ENCODE results near the gene PRKN.

PRKN gene

GRCh38 chr6:162070639-162071038, 656.9 kb downstream of the PRKN start:
- Histone ChIP-seq H3K9me3 (ENCODE audit: control insufficient read depth in 1 of 2, low read length in 2 of 2) (peaks cover 5% of the 10 kb centered on the region in 2 donors), H3K36me3 (ENCODE audit: control insufficient read depth in 1 of 2, insufficient read depth in 2 of 2, low read length in 2 of 2) (no peaks in the 10 kb centered on the region), H3K4me3 (ENCODE audit: low read depth in 1 of 2, low read length in 2 of 2) (no peak overlapping the region), H3K4me1 (ENCODE audit: control insufficient read depth in 1 of 2, insufficient read depth in 2 of 2, low read length in 2 of 2) (no peaks in the 10 kb centered on the region), H3K27me3 (ENCODE audit: low read depth, low read length) (no peaks in the 10 kb centered on the region), H3K27ac (ENCODE audit: low read length) (no peak overlapping the region)

DNA sequence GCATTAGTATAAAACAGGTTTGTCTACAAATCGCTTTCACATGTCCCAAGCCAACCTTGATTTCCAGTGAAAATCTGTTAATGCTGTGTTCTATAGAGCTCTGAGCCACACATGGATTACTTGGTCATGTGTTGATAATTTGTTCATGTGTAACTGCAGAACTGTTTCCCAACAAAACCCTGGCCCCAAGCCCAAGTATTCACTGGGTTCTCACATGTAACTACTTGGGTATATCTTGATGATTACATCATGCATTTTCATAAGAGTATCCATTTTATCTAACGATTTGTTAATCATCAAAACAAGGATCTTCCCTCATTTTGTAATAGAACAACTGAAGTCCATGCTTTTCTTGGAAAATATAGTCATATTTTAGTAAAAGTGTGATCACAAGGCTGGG, 657.6 kb downstream of the PRKN start:
- no peaks in the 10 kb centered on the region for H3K4me1 ChIP-seq (ENCODE audit: control insufficient read depth in 1 of 2, insufficient read depth in 2 of 2, low read length in 2 of 2)
- H3K27ac ChIP-seq (ENCODE audit: low read length) = no peak overlapping the region
- peaks cover 5% of the 10 kb centered on the region in 2 donors for H3K9me3 ChIP-seq (ENCODE audit: control insufficient read depth in 1 of 2, low read length in 2 of 2)
- no peaks in the 10 kb centered on the region for H3K27me3 ChIP-seq (ENCODE audit: low read depth, low read length)
- H3K4me3 ChIP-seq (ENCODE audit: low read depth in 1 of 2, low read length in 2 of 2) = no peak overlapping the region
- no peaks in the 10 kb centered on the region for H3K36me3 ChIP-seq (ENCODE audit: control insufficient read depth in 1 of 2, insufficient read depth in 2 of 2, low read length in 2 of 2)

DNA sequence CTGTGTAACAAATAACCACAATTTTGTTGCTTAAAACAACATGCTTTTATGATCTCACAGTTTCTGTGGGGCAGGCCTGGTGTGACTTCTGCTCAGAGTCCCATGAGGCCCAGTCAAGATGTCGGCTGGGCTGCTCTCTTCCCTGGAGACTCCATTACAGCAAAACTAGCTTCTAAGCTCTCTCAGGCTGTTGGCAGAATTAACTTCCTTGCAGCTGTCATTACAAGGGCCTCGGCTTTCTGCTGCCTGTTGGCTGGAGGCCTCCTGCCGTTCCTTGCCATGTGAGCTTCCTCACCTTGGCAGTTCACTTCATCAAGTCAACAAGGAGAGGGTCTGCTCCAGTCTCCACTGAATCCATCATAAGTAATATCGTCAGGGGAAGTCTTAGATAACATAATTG, 659.2 kb downstream of the PRKN start:
- no peak overlapping the region for H3K27ac ChIP-seq (ENCODE audit: low read length)
- H3K4me1 ChIP-seq (ENCODE audit: control insufficient read depth in 1 of 2, insufficient read depth in 2 of 2, low read length in 2 of 2) = no peaks in the 10 kb centered on the region
- H3K9me3 ChIP-seq (ENCODE audit: control insufficient read depth in 1 of 2, low read length in 2 of 2) = peaks cover 5% of the 10 kb centered on the region in 2 donors
- no peak overlapping the region for H3K4me3 ChIP-seq (ENCODE audit: low read depth in 1 of 2, low read length in 2 of 2)
- no peaks in the 10 kb centered on the region for H3K36me3 ChIP-seq (ENCODE audit: control insufficient read depth in 1 of 2, insufficient read depth in 2 of 2, low read length in 2 of 2)
- no peaks in the 10 kb centered on the region for H3K27me3 ChIP-seq (ENCODE audit: low read depth, low read length)

- Histone ChIP-seq H3K4me1 (ENCODE audit: control insufficient read depth in 1 of 2, insufficient read depth in 2 of 2, low read length in 2 of 2) (peaks cover 0 to 8% of the 10 kb centered on the region in 2 donors), H3K36me3 (ENCODE audit: control insufficient read depth in 1 of 2, insufficient read depth in 2 of 2, low read length in 2 of 2) (no peaks in the 10 kb centered on the region), H3K27ac (ENCODE audit: low read length) (no peak overlapping the region), H3K4me3 (ENCODE audit: low read depth in 1 of 2, low read length in 2 of 2) (no peak overlapping the region), H3K9me3 (ENCODE audit: control insufficient read depth in 1 of 2, low read length in 2 of 2) (peaks cover 5% of the 10 kb centered on the region in 2 donors), H3K27me3 (ENCODE audit: low read depth, low read length) (no peaks in the 10 kb centered on the region)
These were observed 663.9 kb downstream of the PRKN start for GRCh38 chr6:162063666-162064065.

DNA sequence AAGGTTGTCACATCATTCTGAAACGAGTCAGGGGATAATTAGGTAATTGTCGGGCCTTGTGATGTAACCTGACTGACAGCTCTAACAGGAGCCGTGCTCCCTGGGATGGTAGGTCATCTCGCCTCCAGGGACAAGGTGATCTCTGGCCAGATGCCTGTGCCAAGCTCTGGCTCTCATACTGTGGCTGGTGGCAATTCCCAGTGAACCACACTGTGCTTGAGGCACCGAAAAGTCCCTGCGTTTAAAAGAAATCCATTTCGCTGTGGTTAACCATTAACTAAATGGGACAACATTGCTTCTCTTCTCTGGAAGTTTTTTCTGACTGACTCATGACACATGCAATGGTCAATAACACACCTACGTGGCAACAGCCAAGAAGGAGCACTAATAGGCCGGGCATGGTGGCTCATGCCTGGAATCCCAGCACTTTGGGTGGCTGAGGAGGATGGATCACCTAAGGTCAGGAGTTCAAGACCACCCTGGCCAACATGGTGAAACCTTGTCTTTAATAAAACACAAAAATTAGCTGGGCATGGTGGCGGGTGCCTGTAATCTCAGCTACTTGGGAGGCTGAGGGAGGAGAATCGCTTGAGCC, 669.2 kb downstream of the PRKN start:
- H3K36me3 ChIP-seq (ENCODE audit: control insufficient read depth in 1 of 2, insufficient read depth in 2 of 2, low read length in 2 of 2) = no peaks in the 10 kb centered on the region
- no peaks in the 10 kb centered on the region for H3K9me3 ChIP-seq (ENCODE audit: control insufficient read depth in 1 of 2, low read length in 2 of 2)
- H3K27ac ChIP-seq (ENCODE audit: low read length) = no peak overlapping the region
- no peaks in the 10 kb centered on the region for H3K27me3 ChIP-seq (ENCODE audit: low read depth, low read length)
- peaks cover 0 to 8% of the 10 kb centered on the region in 2 donors for H3K4me1 ChIP-seq (ENCODE audit: control insufficient read depth in 1 of 2, insufficient read depth in 2 of 2, low read length in 2 of 2)
- no peak overlapping the region for H3K4me3 ChIP-seq (ENCODE audit: low read depth in 1 of 2, low read length in 2 of 2)

GRCh38 chr6:162056745-162057144, 670.8 kb downstream of the PRKN start:
- Histone ChIP-seq H3K9me3 (ENCODE audit: control insufficient read depth in 1 of 2, low read length in 2 of 2) (no peaks in the 10 kb centered on the region), H3K27me3 (ENCODE audit: low read depth, low read length) (no peaks in the 10 kb centered on the region), H3K4me1 (ENCODE audit: control insufficient read depth in 1 of 2, insufficient read depth in 2 of 2, low read length in 2 of 2) (no peaks in the 10 kb centered on the region), H3K27ac (ENCODE audit: low read length) (no peak overlapping the region), H3K4me3 (ENCODE audit: low read depth in 1 of 2, low read length in 2 of 2) (peak overlapping the region; percentile 4 to 30), H3K36me3 (ENCODE audit: control insufficient read depth in 1 of 2, insufficient read depth in 2 of 2, low read length in 2 of 2) (no peaks in the 10 kb centered on the region)

DNA sequence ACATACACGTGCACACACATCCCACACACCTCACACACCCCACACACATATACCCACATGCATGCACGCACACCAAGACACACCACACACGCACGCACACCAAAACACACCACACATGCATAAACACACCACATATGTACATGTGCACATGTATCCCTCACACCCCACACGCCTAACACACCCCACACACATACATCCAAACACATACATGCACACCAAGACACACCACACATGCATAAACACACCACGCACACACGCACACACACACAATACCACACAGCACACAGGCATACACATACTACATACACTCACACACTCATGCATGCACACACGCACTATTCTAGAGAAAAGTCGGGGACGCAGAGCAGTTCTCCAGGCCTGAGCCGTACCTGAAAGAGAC, 671.5 kb downstream of the PRKN start:
- no peak overlapping the region for H3K4me3 ChIP-seq (ENCODE audit: low read depth in 1 of 2, low read length in 2 of 2)

GRCh38 chr6:162055365-162055764, 672.2 kb downstream of the PRKN start:
- no peak overlapping the region for H3K27ac ChIP-seq (ENCODE audit: low read length)
- no peaks in the 10 kb centered on the region for H3K27me3 ChIP-seq (ENCODE audit: low read depth, low read length)
- H3K4me3 ChIP-seq (ENCODE audit: low read depth in 1 of 2, low read length in 2 of 2) = no peak overlapping the region

More for the DNA sequence above, 671.5 kb downstream of the PRKN start:
- Histone ChIP-seq H3K9me3 (ENCODE audit: control insufficient read depth in 1 of 2, low read length in 2 of 2) (no peaks in the 10 kb centered on the region), H3K27ac (ENCODE audit: low read length) (no peak overlapping the region), H3K36me3 (ENCODE audit: control insufficient read depth in 1 of 2, insufficient read depth in 2 of 2, low read length in 2 of 2) (no peaks in the 10 kb centered on the region), H3K4me1 (ENCODE audit: control insufficient read depth in 1 of 2, insufficient read depth in 2 of 2, low read length in 2 of 2) (no peaks in the 10 kb centered on the region), H3K27me3 (ENCODE audit: low read depth, low read length) (no peaks in the 10 kb centered on the region)

DNA sequence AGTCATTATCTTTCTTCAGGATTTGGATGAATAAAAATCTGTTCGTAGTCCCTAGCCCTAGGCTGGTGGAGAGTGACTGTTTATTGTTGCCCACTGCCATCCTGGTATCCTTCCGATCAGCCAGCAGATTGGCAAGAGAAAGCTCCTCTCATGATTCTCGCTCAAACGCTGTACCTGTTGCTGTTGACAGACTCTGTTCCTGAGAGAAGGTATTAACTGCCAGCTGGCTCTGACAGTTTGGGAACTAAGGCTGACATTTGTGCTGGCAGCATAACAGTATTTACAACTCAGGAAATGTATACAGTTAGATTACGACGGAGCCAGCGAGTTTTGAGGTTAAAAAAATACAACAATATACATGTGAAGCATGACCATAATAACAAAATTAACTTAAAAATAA, 674.5 kb downstream of the PRKN start:
- H3K9me3 ChIP-seq (ENCODE audit: control insufficient read depth in 1 of 2, low read length in 2 of 2) = no peaks in the 10 kb centered on the region
- no peaks in the 10 kb centered on the region for H3K4me1 ChIP-seq (ENCODE audit: control insufficient read depth in 1 of 2, insufficient read depth in 2 of 2, low read length in 2 of 2)
- H3K36me3 ChIP-seq (ENCODE audit: control insufficient read depth in 1 of 2, insufficient read depth in 2 of 2, low read length in 2 of 2) = no peaks in the 10 kb centered on the region
- no peak overlapping the region for H3K27ac ChIP-seq (ENCODE audit: low read length)
- H3K27me3 ChIP-seq (ENCODE audit: low read depth, low read length) = no peaks in the 10 kb centered on the region
- no peak overlapping the region for H3K4me3 ChIP-seq (ENCODE audit: low read depth in 1 of 2, low read length in 2 of 2)

More at GRCh38 chr6:162055365-162055764, 672.2 kb downstream of the PRKN start:
- no peaks in the 10 kb centered on the region for H3K36me3 ChIP-seq (ENCODE audit: control insufficient read depth in 1 of 2, insufficient read depth in 2 of 2, low read length in 2 of 2)
- no peaks in the 10 kb centered on the region for H3K4me1 ChIP-seq (ENCODE audit: control insufficient read depth in 1 of 2, insufficient read depth in 2 of 2, low read length in 2 of 2)
- no peaks in the 10 kb centered on the region for H3K9me3 ChIP-seq (ENCODE audit: control insufficient read depth in 1 of 2, low read length in 2 of 2)

GRCh38 chr6:162050579-162050978, 677.0 kb downstream of the PRKN start:
- Histone ChIP-seq H3K9me3 (ENCODE audit: control insufficient read depth in 1 of 2, low read length in 2 of 2) (no peaks in the 10 kb centered on the region), H3K27me3 (ENCODE audit: low read depth, low read length) (no peaks in the 10 kb centered on the region), H3K27ac (ENCODE audit: low read length) (no peak overlapping the region), H3K4me3 (ENCODE audit: low read depth in 1 of 2, low read length in 2 of 2) (no peak overlapping the region), H3K4me1 (ENCODE audit: control insufficient read depth in 1 of 2, insufficient read depth in 2 of 2, low read length in 2 of 2) (no peaks in the 10 kb centered on the region), H3K36me3 (ENCODE audit: control insufficient read depth in 1 of 2, insufficient read depth in 2 of 2, low read length in 2 of 2) (no peaks in the 10 kb centered on the region)

- H3K27me3 ChIP-seq (ENCODE audit: low read depth, low read length) = no peaks in the 10 kb centered on the region
- no peaks in the 10 kb centered on the region for H3K9me3 ChIP-seq (ENCODE audit: control insufficient read depth in 1 of 2, low read length in 2 of 2)
- no peak overlapping the region for H3K27ac ChIP-seq (ENCODE audit: low read length)
- H3K4me1 ChIP-seq (ENCODE audit: control insufficient read depth in 1 of 2, insufficient read depth in 2 of 2, low read length in 2 of 2) = no peaks in the 10 kb centered on the region
- no peaks in the 10 kb centered on the region for H3K36me3 ChIP-seq (ENCODE audit: control insufficient read depth in 1 of 2, insufficient read depth in 2 of 2, low read length in 2 of 2)
- no peak overlapping the region for H3K4me3 ChIP-seq (ENCODE audit: low read depth in 1 of 2, low read length in 2 of 2)
These were observed 681.2 kb downstream of the PRKN start for GRCh38 chr6:162046324-162046723.

DNA sequence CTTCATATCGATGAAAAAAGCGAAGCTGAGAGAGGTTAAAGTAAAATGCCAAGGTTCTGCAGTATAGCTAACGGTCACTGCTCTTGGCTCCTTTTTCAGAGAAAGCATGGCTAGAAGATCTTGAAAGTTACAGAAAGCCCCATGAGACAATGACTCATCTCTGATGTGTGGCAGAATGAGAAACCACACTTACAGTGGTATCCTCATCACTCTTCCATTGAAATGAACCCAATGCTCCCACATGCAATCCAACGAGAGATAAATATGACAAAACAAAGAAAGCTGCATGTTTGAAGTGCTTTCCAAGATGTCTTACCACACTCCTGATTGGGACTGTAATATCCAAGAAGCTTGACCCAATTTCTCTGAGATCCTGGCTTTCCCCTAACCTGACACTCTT, 694.9 kb downstream of the PRKN start:
- Histone ChIP-seq H3K4me3 (ENCODE audit: low read depth in 1 of 2, low read length in 2 of 2) (no peak overlapping the region), H3K27me3 (ENCODE audit: low read depth, low read length) (no peaks in the 10 kb centered on the region), H3K4me1 (ENCODE audit: control insufficient read depth in 1 of 2, insufficient read depth in 2 of 2, low read length in 2 of 2) (no peaks in the 10 kb centered on the region), H3K9me3 (ENCODE audit: control insufficient read depth in 1 of 2, low read length in 2 of 2) (no peaks in the 10 kb centered on the region), H3K36me3 (ENCODE audit: control insufficient read depth in 1 of 2, insufficient read depth in 2 of 2, low read length in 2 of 2) (no peaks in the 10 kb centered on the region), H3K27ac (ENCODE audit: low read length) (no peak overlapping the region)
